ENCODE results near the gene DIS3L2.

- TF ChIP-seq, protein P1, sequence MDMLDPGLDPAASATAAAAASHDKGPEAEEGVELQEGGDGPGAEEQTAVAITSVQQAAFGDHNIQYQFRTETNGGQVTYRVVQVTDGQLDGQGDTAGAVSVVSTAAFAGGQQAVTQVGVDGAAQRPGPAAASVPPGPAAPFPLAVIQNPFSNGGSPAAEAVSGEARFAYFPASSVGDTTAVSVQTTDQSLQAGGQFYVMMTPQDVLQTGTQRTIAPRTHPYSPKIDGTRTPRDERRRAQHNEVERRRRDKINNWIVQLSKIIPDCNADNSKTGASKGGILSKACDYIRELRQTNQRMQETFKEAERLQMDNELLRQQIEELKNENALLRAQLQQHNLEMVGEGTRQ (IDR thresholded peaks at IDR 0.05; ENCODE audit: low read length) = no peak
- no peak for TF ChIP-seq SIN3A (conservative IDR thresholded peaks at IDR 0.05 in 1 of 2, IDR thresholded peaks at IDR 0.05 in 1 of 2; ENCODE audit: low read depth in 1 of 2, low read length in 2 of 2)
- TF ChIP-seq GTF2F1 (IDR thresholded peaks at IDR 0.05; ENCODE audit: borderline replicate concordance, low read depth, low read length) = no peak
These were observed 424.4 kb downstream of the DIS3L2 start for GRCh38 chr2:232385660-232386489.

All from H1 (cell line).